ENCODE data around the gene NOL6. TPM values are rescaled to one million over a fixed set of nuclear protein-coding genes. Genes with fewer than 3 reads are reported as not detected.

Gene NOL6
- total and polyA plus RNA-seq, 2 of the 13 experiments (the other 11 are each of a cell fraction or from before 2014, with no cell fraction given): 17.0 to 30.2 TPM

GRCh38 chr9:33425128-33425533 is 48.6 kb downstream of the NOL6 start (continued):
- TF ChIP-seq THAP11 (CRISPR knock-in tag; IDR thresholded peaks at IDR 0.05): no peak
- TF ChIP-seq CREB3 (CRISPR knock-in tag; IDR thresholded peaks at IDR 0.05): no peak
- no peak for TF ChIP-seq MED8 (CRISPR knock-in tag; IDR thresholded peaks at IDR 0.05; ENCODE audit: insufficient replicate concordance)
- no peak for TF ChIP-seq ZNF597 (CRISPR knock-in tag; IDR thresholded peaks at IDR 0.05)
- TF ChIP-seq RXRB (CRISPR knock-in tag; IDR thresholded peaks at IDR 0.05; ENCODE audit: borderline replicate concordance): peak; percentile 65; the same call in 1 of the 2 replicates
- TF ChIP-seq SP2 (CRISPR knock-in tag; IDR thresholded peaks at IDR 0.05): no peak
- TF ChIP-seq MXD3 (CRISPR knock-in tag; IDR thresholded peaks at IDR 0.05): no peak
- no peak for TF ChIP-seq ZKSCAN1 (IDR thresholded peaks at IDR 0.05; ENCODE audit: low read length)
- peak; percentile 29; the same call in 1 of the 2 replicates for TF ChIP-seq SAP130 (CRISPR knock-in tag; IDR thresholded peaks at IDR 0.05; ENCODE audit: low read depth)
- TF ChIP-seq SYNCRIP (IDR thresholded peaks at IDR 0.05; ENCODE audit: insufficient read depth, low read depth, low read length): no peak
- TF ChIP-seq TP53 (CRISPR knock-in tag; conservative IDR thresholded peaks at IDR 0.05): no peak
- no peak for TF ChIP-seq KLF12 (CRISPR knock-in tag; IDR thresholded peaks at IDR 0.05; ENCODE audit: borderline replicate concordance)
- 0 out of 2 replicates have a peak, but pooled peaks have one; percentile 28 for TF ChIP-seq MYPOP (CRISPR knock-in tag; IDR thresholded peaks at IDR 0.05)
- TF ChIP-seq ZNF468 (CRISPR knock-in tag; IDR thresholded peaks at IDR 0.05): no peak
- TF ChIP-seq PPARG (CRISPR knock-in tag; conservative IDR thresholded peaks at IDR 0.05): peak; percentile 43; the same call in 1 of the 2 replicates
- TF ChIP-seq ZNF562 (CRISPR knock-in tag; IDR thresholded peaks at IDR 0.05; ENCODE audit: borderline replicate concordance): no peak
- no peak for TF ChIP-seq ZBTB40 (IDR thresholded peaks at IDR 0.05)
- TF ChIP-seq ZBTB40 (CRISPR knock-in tag; IDR thresholded peaks at IDR 0.05): no peak

Data from HepG2 (cell line).